Colonic mucosa (tissue), 4 donors: ENCODE results near the gene PPP3CA. TPM values are rescaled to one million over a fixed set of nuclear protein-coding genes. Genes with fewer than 3 reads are reported as not detected.

Experiments
- DNase-seq: peaks from one replicate; pipeline ENCODE4 v3.0.0-alpha.2; 2020
- H3K27ac ChIP-seq: fragments of 200-600 bp; one replicate; pipeline ENCODE4 v1.8.0; 2021
- H3K27me3 ChIP-seq: fragments of 200-600 bp; one replicate; pipeline ENCODE4 v1.8.0; 2021
- H3K36me3 ChIP-seq: fragments of 200-600 bp; one replicate; pipeline ENCODE4 v1.8.0; 2021
- H3K4me1 ChIP-seq: fragments of 200-600 bp; one replicate; pipeline ENCODE4 v1.8.0; 2021; ENCODE audit warnings: mild to moderate bottlenecking
- H3K4me3 ChIP-seq: fragments of 200-600 bp; one replicate; pipeline ENCODE4 v1.8.0; 2021
- H3K9ac ChIP-seq, 2 donors: one replicate each; pipeline ENCODE4 v1.7.0; 2013; ENCODE audit warnings: control low read depth in 2 of 2, low read depth in 2 of 2, low read length in 2 of 2
- H3K9me3 ChIP-seq: fragments of 200-600 bp; one replicate; pipeline ENCODE4 v1.8.0; 2021
- intact Hi-C: fragments of 100-400 bp; cut with DNase I; formaldehyde crosslinking; loops from one replicate; pipeline ENCODE4 v1.14.1; 2022
- total RNA-seq, 2 donors: library from RNA; stranded (reverse); fragmentation: NEBNext Ultra II Directional in 1 of 2; extraction: Animal tissue kit (Norgen Biotek cat#: 25700) in 1 of 2; gene quantifications; one replicate each; pipeline ENCODE4 v1.2.1, GENCODE V29; 2021
- TF ChIP-seq, protein P1 (sequence below): fragments of 200-600 bp; IDR thresholded peaks from one replicate; pipeline ENCODE4 v1.8.0; 2022; ENCODE audit warnings: antibody characterized with exemption, mild to moderate bottlenecking
- donor health status: healthy.
- donor health status: DM: no; HTN: no; CAD: no.
- donor health status: DM: no; HTN: no; CAD: no.

Gene PPP3CA
- total RNA-seq, 2 donors from 2014 or later = 34.5 to 43.9 TPM

DNA sequence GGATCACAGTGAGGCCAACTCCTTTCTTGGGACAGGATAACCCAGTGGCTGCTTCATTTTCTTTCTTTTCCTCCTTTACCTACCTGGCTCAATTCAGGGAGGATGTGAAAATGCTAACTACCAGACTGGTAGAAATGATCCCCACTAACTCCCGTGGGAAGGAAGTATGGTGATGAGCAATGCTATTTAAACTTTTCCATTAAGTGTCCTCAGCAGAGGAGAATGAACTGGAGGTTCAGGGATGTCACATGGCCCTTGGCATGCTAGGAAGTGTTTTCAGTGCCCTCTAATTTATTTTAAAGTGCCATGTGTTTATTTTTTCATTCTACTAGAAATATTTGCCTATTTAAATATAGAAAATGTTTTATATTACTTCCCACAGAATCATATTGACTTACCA lies 363.9 kb downstream of the PPP3CA start:
- no peak for DNase-seq
- H3K36me3 ChIP-seq = no peaks in the 10 kb centered on the region
- H3K4me3 ChIP-seq = no peak overlapping the region
- intact Hi-C loops = no loop called here
- H3K9me3 ChIP-seq = no peaks in the 10 kb centered on the region
- H3K27ac ChIP-seq = no peak overlapping the region
- TF ChIP-seq, protein P1, sequence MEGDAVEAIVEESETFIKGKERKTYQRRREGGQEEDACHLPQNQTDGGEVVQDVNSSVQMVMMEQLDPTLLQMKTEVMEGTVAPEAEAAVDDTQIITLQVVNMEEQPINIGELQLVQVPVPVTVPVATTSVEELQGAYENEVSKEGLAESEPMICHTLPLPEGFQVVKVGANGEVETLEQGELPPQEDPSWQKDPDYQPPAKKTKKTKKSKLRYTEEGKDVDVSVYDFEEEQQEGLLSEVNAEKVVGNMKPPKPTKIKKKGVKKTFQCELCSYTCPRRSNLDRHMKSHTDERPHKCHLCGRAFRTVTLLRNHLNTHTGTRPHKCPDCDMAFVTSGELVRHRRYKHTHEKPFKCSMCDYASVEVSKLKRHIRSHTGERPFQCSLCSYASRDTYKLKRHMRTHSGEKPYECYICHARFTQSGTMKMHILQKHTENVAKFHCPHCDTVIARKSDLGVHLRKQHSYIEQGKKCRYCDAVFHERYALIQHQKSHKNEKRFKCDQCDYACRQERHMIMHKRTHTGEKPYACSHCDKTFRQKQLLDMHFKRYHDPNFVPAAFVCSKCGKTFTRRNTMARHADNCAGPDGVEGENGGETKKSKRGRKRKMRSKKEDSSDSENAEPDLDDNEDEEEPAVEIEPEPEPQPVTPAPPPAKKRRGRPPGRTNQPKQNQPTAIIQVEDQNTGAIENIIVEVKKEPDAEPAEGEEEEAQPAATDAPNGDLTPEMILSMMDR = no peak
- H3K4me1 ChIP-seq = no peaks in the 10 kb centered on the region
- H3K9ac ChIP-seq = no peak overlapping the region
- no peaks in the 10 kb centered on the region for H3K27me3 ChIP-seq

DNA sequence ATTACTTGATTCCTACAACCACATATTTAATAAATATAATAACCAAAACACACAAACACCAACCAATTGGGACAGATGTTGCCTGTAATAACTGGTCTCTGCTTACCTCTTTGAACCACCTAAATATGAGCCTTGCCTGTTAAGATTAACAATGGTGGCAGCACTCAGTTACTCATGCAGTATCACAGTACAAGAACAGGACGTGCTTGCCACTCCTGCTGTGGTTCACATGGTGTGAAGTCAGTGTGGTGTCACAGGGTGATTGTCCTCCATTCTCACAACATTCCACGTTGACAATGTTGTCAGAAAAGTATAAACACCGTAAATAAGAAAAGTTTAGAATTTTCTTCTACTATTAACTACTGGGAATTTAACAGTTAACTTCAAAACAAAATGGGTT lies 365.0 kb downstream of the PPP3CA start:
- TF ChIP-seq, protein P1 = no peak
- H3K27me3 ChIP-seq = no peaks in the 10 kb centered on the region
- H3K4me1 ChIP-seq = no peaks in the 10 kb centered on the region
- no peak overlapping the region for H3K4me3 ChIP-seq
- intact Hi-C loops = no loop called here
- H3K9me3 ChIP-seq = no peaks in the 10 kb centered on the region
- no peak overlapping the region for H3K27ac ChIP-seq
- no peak overlapping the region for H3K9ac ChIP-seq
- H3K36me3 ChIP-seq = no peaks in the 10 kb centered on the region
- no peak for DNase-seq

DNA sequence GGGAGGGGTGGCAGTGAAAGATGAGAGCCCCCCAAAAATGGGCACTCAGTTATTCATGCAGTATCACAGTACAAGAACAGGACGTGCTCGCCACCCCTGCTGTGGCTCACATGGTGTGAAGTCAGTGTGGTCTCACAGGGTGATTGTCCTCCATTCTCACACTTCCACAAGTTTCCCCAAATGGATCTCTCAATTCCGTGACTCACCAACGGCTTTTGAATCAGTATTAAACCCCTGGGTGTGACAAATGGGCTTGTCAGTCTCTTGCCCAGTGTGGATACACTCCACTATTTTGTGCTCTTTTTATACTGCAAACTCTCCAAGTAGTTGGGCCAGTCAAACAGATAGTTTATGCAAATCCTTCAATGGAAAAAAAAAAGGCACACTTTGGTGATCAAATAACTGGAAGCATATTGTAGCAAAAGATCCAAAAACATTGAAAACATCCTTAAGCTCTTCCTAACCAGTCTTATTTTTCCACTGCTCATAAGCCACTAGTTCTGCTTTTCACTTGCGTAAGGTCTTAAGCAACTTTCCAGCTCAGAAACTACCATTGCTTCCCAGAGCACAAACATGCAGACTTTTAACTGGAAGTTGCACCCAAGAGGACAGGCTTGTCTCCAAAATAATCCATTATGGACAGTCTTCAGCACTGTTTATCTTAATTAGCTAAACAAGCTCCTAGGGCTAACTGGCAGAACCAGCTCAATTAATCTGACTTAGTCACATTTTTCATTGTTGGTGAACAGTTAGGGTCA lies 365.7 kb downstream of the PPP3CA start:
- no peak overlapping the region for H3K27ac ChIP-seq
- H3K4me1 ChIP-seq = no peaks in the 10 kb centered on the region
- TF ChIP-seq, protein P1 = no peak
- H3K27me3 ChIP-seq = no peaks in the 10 kb centered on the region
- H3K9me3 ChIP-seq = no peaks in the 10 kb centered on the region
- no peak for DNase-seq
- H3K9ac ChIP-seq = no peak overlapping the region
- intact Hi-C loops = no loop called here
- no peaks in the 10 kb centered on the region for H3K36me3 ChIP-seq
- H3K4me3 ChIP-seq = no peak overlapping the region

DNA sequence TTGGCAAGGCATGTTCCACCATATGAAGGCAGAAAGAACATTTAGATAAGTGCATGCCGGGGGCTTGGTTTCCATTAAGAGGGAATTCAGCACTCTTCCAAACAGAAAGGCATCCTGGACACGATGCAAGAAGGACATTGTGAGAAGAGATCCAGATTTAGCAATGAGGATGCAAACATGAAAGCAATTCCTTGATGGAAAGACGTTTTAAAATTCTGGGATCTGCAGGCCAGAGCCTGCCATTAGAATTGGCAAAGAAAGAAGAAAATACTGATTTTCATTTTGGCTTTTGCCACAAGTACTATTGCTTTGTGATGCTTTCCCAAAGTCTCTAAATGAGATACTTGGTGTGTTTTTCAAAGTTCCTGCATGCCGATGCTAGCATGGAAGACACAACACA lies 367.6 kb downstream of the PPP3CA start:
- H3K36me3 ChIP-seq = no peaks in the 10 kb centered on the region

DNA sequence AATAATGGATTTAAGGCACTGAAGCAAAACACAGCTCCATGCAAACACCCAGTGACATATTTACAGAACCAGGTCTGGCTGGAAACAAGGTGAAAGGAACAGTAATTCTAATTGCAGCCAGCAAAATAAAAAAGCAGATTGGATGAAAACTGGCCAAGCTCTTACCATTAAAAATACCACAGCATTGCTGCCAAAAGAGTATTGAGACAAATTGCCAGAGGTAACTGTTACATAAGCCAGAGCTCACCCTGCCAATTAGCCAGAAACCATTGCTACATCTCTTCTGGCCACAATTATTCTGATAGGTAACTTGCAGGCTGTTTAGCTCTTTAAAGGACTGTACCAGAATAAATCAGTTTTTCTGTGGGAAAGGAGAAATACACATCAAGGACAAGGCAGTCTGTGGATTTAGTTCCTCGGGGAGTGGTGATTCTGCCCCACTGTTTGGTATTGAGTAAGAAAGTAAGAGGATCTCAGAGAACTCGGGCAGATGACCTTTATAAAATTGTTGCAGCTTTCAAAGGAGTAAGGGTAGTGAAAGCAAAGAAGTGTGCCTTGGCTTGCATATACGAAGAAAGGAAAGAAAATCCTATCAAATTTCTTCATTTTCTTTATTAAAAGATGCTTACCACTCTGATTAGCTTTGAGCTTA lies 369.5 kb downstream of the PPP3CA start:
- TF ChIP-seq, protein P1 = no peak
- H3K27me3 ChIP-seq = no peaks in the 10 kb centered on the region
- no peak overlapping the region for H3K4me3 ChIP-seq
- intact Hi-C loops = no loop called here
- no peaks in the 10 kb centered on the region for H3K36me3 ChIP-seq
- no peak overlapping the region for H3K27ac ChIP-seq
- DNase-seq = no peak
- H3K4me1 ChIP-seq = no peaks in the 10 kb centered on the region
- H3K9me3 ChIP-seq = no peaks in the 10 kb centered on the region
- no peak overlapping the region for H3K9ac ChIP-seq

More for the DNA sequence above, 367.6 kb downstream of the PPP3CA start:
- Histone ChIP-seq H3K27me3 (no peaks in the 10 kb centered on the region), H3K4me3 (no peak overlapping the region), H3K9me3 (no peaks in the 10 kb centered on the region), H3K27ac (no peak overlapping the region), H3K9ac (no peak overlapping the region), H3K4me1 (no peaks in the 10 kb centered on the region)
- intact Hi-C loops = no loop called here
- TF ChIP-seq, protein P1 = no peak
- DNase-seq = no peak
